ENCODE results near the gene PNPT1.
"Not testable (repeated sequence)": the region's sequence is repeated elsewhere in the genome, so short reads cannot be mapped to it uniquely, and the experiment has no call there.

PNPT1 gene

DNA sequence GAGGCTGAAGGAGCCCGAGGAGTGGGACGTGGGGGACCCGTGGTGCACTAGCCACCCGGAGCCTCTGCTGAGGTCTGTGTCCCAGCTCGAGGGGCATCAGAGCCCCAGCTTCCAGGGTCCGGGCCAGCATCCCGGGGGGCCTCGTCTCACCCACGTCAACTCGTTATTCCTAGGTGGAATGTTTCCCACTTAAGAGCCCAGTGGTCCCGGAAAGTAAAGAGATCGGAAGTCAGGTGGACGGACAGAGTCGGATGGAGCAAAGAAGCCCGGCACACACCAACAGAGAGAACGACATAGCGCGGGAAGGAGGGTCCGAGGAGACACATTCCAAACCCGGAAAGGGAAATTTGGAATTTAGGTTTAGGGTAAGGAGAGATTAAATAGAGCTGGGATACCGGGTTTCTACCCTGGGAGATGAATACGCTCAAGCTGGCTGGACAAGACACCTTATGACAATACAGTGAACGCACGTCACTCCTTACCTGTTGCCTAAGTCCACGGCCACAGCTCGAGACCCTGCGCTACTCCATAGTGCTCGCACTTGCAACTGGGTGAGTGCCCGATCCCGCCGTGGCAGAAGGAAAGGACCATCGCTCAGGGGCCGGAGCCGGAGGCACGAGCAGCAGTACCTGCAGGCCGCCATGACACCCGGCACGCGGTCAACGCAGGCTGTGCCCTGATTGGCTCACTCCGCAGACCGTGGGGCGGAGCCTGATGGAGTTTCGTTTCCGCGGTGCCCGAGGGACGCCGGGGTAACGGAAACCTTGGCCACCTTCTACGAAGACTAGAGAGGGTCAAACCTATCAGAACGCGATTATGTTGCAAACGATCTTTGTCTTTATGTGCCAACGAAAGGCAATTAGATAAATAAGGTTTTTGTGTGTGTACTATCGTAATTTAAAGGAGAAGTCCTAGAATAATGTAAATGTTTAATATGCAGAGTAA lies at the start of gene PNPT1:
Gene PNPT1 (minus strand): TSS at position 664 of the 945 bp plus-strand sequence. CDS start 21 bp downstream, at position 643.
- in situ Hi-C loops (cut with MboI; ENCODE audit: low sequenced_read_pairs), result no loop called here

DNA sequence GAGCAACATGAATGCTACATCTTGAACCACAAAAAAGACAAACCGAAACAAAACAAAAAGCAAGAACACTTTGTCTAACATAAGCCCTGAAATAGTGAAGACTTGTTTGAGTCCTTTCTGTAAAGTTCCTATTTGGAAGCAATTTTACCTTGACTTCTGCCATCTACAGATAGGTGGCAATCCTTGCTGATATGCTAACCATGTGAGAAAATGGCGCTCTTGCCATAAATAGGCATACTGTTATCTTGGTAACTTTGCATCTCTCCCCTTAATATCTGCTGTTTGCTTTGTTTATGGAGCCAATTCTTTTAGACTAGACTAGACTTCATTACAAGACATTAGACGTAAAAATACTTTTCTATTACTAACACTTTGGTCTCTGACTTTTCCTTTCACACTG lies 49.4 kb upstream of the PNPT1 start:
- in situ Hi-C loops (cut with MboI; ENCODE audit: low sequenced_read_pairs), result no loop called here

DNA sequence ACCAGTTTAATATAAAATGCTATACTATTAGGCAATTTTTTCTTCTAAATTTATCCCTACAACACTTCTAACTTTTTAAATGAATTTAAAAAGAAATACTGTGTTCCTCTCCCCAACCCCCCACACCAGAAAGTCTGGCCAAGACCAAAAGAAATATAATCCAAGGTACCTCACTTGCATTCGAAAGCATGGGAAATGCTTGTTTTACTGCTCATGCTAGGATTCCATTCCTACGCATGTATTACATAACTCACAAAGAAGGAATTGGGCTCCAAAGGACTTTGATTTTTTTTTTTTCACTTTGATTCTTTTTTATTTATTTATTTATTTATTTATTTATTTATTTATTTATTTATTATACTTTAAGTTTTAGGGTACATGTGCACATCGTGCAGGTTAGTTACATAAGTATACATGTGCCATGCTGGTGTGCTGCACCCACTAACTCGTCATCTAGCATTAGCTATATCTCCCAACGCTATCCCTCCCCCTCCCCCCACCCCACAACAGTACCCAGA lies 42.4 kb upstream of the PNPT1 start:
- in situ Hi-C loops (cut with MboI; ENCODE audit: low sequenced_read_pairs), result not testable (repeated sequence)

DNA sequence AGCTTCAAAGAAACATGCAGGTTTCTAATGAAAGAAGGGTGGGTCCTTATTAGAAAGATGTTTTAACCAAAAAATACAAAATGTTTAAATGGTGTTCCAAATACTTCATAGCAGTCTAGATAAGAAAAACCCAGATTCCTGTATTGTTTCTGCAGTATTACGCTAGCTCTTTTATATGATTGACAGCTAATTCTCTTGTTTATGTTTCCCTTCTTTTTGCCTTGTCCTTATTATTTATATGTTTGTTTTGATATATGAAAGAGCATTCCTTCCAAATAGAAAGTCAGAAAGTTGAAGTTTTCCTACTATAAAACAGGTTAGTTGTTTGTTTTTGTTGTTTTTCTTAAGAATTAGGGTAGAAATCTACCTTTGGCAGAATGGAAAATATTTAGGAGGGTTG lies 41.1 kb upstream of the PNPT1 start:
- in situ Hi-C loops (cut with MboI; ENCODE audit: low sequenced_read_pairs), result no loop called here

DNA sequence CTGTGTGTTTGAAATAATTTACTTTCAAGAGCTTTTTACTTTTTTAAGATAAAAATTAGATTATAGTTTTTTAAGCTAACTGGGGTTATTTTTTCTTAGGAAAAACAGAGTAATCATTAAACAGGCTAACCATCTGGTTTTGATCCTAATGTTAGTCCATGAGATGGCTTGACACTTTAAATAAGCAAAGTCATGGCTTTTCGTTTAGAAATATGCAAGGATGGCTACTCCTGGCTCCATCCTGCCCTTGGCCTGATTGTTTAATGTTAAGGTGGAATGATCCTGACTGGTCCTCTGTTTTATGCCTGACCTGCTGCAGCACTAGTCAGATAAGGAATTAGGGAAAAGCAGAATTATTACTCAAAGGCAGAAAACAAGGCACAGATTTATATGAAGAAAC lies 39.7 kb upstream of the PNPT1 start:
- in situ Hi-C loops (cut with MboI; ENCODE audit: low sequenced_read_pairs), result no loop called here

DNA sequence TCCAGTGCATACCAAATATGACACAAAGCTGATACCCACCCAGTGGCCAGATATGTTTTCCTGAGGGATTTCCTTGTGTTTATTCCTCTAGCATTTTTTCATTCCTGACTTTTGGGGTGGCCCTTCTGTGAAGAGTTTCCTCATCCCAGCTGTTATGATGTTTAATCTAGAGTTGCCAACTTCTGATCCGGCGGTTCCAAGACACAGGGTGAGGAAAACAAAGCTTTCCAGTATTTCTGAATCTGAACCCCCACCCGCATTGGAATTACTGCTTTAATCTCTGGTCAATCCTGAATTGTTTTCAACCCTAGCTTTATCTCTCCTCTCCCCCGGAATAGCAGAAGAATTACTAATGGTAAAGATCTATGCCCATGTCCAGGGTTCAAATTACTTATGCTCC lies 39.2 kb upstream of the PNPT1 start:
- in situ Hi-C loops (cut with MboI; ENCODE audit: low sequenced_read_pairs), result no loop called here

DNA sequence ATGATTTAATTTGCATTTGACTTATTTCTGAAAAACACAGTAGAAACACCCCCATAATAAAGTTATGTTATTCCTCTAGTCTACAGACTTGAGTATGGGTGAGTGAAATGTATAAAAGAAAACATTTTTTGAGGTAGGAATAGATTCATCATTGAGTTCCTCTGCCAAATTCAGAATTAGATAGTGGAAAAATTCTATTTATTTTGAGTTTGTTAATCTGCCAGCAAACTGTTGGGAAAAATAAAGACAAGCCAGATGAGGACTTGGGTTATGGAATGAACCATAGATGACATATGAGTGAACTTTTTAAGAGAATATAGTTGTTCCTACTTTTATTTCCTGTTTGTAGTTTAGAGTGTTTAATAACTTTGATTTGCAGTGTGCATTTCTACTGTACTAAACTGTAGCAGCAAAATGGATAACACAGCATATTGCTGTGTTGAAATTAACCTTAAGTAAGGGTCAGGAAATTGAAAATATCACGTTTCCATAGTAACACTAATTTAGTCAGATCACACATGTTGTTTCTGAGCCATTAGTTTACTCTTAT lies 35.6 kb upstream of the PNPT1 start:
- in situ Hi-C loops (cut with MboI; ENCODE audit: low sequenced_read_pairs), result no loop called here

DNA sequence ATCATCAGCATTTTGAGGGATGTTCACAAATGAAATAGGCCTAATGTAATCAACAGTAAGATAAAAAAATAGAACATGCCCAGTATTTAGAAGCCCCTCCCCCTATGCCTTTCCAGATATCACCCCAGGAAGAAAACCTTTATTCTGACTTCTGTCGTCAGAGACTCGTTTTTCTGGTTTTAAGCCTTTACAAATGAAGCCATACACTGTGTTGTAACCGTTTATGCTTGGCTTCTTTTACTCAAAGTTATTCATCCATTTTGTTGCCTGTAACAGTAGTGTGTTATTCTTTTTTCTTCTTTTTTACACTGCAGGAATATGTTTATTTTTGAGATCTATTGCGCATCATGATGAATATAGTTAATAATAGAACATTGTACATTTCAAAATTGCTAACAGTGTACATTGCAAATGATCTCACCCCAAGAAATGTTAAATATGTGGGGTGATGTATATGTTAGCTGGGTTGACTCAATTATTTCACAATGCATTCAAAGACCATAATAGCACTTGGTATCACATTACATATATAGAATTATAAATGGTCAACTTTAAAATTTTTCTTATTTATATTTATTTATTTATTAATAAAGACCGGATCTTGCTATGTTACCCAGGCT lies 28.1 kb upstream of the PNPT1 start:
- in situ Hi-C loops (cut with MboI; ENCODE audit: low sequenced_read_pairs), result no loop called here

DNA sequence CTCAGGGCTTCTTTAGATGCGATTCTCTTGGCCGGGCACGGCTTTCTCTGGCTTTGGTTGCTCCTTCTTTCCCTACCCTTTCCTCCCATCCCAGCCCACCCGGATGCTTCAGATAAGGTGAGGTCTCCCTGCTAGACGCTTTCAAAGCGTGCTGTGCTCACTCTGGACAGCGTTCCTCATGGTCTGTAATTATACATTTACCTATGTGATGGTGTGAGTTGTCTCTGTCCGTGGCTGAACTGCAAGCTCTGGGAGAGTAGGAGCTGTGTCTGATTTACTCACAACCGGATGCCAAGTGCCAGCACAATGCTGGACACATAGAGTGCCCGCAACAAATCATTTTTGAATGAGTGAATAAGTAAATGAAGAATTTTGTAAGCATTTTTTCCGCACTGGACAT lies 26.8 kb upstream of the PNPT1 start:
- in situ Hi-C loops (cut with MboI; ENCODE audit: low sequenced_read_pairs), result no loop called here

DNA sequence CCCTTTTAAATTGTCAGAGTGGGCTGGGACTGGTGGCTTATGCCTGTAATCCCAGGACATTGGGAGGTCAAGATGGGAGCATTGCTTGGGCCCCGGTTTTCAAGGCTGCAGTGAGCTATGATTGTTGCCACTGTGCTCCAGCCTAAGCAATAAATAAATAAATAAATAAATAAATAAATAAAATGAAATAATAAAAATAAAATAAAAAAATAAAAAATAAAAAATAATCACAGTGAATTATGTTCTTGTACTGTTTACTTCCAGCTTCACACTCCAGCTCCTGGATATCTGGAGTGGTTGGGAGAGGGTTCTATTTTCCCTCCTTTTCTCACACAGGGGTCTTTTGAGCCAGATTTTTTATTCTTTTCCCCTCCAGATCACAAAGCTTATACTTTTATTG lies 26.2 kb upstream of the PNPT1 start:
- in situ Hi-C loops (cut with MboI; ENCODE audit: low sequenced_read_pairs), result no loop called here

DNA sequence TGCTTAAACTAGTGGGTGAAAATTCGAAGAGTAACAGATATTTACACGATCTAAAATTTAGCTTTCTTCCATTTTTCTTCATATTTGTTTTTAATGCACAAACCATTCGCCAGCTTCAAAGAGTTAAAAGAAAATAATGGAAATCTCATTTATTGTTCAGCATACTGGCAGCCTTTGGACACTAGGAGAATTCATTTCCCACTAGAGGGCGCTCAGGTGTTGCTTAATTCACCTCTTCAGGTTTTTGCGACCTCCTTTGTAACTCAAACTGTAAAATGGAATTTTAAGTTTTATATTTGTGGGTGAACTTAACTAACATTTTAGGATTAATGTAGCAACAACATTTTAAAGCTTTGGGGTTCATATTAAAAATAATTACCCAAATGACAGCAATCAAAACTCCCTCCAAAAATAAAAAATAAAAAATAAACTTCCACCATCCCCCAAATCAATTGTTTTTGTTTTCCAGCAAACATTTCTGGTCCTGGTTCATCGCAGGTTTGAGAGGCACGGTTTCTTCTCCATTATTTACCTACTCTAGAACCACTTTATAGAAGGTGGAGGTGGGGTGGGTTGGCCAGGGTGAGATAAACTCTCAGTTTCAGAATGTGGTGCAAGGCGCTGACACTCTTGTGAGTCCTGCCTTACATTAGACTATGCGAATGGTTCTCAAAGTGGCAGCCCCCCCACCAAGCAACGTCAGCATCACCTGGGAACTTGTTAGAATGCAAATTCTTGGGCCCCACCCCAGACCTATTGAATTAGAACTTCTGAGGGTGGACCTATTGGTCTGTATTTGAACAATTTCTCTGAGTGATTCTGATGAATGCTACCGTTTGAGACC lies 24.7 kb upstream of the PNPT1 start:
- in situ Hi-C loops (cut with MboI; ENCODE audit: low sequenced_read_pairs), result no loop called here

DNA sequence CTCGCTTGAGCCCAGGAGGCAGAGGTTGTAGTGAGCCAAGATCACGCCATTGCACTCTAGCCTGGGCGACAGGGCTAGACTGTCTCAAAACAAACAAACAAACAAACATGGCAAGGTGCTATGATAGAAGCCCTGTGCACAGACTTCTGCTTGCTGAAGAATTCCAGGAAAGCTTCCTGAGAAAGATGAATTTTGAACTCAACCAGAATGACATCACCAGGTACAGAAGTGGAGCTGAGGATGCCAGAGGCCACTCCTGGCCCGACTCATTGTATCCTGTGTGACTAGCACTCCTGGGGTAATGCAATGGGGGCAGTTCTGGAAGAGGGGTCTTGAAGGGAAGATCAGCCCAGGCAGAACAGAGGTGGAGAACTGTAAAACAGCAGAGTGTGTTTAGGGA lies 22.0 kb upstream of the PNPT1 start:
- in situ Hi-C loops (cut with MboI; ENCODE audit: low sequenced_read_pairs), result no loop called here

DNA sequence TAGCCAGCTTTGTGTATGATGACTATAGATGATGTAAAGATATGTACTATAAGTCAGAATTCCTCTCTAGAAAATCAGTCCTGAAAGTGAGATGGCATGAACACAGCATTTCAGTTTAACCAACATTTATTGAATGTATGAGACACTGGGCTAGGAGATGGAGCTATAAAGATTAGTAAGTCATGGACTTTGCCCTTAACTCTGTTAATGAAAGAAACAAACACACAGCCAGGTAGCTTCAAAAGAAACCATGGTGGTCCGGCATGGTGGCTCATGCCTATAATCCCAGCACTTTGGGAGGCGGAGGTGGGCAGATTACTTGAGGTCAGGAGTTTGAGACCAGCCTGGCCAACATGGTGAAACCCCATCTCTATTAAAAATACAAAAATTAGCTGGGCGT lies 21.5 kb upstream of the PNPT1 start:
- in situ Hi-C loops (cut with MboI; ENCODE audit: low sequenced_read_pairs), result not testable (repeated sequence)

DNA sequence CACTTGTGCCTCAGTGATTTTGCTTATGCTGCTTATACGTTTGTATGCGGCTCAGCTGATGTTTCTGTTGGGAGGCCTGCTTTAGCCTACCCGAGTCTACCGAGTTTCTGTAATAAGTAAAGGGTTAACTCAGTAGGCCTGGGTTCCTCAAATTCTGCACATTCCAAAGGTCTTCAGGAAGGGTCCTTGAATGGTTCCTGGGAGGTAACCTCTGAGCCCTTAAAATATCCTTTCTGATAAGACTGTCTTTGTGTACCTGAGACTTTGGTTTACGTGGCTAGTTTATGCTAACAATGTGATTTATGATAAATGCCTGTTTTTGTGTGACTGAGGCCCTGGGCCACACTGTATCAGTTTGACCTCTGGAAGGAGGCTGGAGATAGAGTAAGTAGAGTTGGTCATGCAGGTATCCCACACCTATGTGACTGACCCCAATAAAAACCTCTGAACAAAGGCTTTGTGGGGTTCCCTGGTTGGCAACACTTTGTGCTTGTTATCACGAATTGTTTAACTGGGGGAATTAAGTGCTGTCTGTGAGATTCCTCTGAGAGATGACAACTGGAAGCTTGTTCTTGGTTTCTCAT lies 18.9 kb upstream of the PNPT1 start:
- in situ Hi-C loops (cut with MboI; ENCODE audit: low sequenced_read_pairs), result no loop called here

DNA sequence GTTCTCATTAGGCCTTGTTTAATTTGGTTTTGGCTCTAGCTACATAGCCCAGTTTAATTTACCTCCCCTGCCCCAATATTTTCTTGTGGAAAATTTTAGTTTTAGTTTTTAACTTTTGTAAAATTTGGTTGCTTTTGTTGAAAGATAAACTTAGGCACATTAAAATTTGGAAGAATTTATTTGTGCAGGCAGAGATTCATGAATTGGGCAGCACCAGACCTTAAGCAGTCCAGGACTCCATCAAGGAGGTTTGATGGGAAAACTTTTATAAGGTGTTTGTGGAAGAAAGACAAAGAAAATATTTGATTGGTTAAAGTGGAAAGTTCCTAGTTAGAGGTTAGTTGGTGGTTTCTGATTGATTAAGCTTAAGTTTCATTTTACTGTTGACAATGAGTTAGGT lies 16.4 kb upstream of the PNPT1 start:
- in situ Hi-C loops (cut with MboI; ENCODE audit: low sequenced_read_pairs), result no loop called here

DNA sequence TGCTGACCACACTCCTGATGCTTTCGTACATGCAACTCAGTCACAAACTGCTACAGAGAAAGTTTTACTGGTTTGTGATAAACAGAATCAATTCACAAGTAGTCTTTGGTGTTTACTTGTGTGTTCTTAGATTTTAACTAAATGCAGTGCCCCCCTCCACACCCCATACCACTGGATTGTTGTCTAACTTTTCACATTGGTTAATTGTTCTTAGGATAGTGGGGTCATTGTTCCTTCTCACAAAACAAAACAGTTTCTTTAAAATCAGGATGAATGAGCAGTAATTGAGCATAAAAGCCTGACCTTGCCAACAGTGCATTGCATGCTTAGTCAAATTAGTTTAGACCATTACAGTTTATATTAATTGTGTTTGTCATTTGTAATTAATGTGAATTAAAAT lies 14.1 kb upstream of the PNPT1 start:
- in situ Hi-C loops (cut with MboI; ENCODE audit: low sequenced_read_pairs), result no loop called here

DNA sequence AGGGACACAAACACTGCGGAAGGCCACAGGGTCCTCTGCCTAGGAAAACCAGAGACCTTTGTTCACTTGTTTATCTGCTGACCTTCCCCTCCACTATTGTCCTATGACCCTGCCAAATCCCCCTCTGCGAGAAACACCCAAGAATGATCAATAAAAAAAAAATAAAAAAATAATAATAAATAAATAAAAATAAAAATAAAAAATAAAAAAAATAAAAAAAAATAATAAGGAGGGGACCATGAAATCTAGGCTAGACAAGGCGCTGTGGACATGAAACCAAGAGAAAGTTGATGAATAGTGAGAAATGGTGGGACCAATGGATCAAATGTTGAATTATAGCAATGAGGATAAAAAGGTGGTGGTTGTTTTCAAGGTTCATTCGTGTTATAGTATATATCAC lies 12.6 kb upstream of the PNPT1 start:
- in situ Hi-C loops (cut with MboI; ENCODE audit: low sequenced_read_pairs), result not testable (repeated sequence)

DNA sequence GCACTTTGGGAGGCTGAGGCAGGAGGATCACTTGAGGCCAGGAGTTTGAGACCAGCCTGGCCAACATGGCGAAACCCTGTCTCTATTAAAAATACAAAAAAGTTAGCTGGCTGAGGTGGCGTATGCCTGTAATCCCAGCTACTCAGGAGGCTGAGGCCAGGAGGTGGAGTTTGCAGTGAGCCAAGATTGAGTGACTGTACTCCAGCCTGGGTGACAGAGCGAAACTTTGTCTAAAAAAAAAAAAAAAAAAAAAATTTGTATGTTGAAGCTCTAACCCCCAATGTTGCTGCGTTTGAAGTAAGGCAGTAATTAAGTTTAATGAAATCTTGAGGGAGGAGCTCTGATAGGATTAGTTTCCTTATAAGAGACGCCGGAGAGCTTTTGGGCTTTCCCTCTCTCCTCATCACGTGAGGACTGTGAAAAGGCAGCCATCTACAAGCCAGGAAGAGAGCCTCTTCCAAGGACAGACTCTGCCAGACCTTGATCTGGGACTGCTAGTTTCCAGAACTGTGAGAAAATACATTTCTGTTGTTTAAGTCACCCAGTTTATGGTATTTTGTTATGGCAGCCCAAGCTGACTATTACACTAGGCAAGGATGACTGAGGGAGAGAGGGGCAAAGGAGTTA lies 11.5 kb upstream of the PNPT1 start:
- in situ Hi-C loops (cut with MboI; ENCODE audit: low sequenced_read_pairs), result no loop called here

DNA sequence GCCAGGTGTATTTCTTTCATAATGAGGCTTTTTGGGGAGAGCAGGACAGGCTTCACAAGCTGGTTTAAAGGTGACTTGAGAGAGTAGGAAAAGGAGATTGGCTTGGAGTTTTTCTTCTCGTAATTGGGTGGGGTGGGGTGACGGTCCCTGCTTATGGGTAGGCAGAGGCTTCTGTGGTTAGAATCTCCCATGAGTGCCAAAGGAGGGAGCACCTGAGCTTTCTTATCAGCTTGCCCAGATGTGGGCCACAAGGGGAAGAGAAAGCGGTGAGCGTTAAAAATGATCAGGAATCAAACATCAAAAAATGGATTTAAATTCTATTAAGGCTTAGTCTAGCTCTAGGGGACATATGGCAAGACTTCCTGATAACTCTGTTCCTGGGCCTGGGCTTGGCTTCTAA lies 9.7 kb upstream of the PNPT1 start:
- in situ Hi-C loops (cut with MboI; ENCODE audit: low sequenced_read_pairs), result no loop called here

DNA sequence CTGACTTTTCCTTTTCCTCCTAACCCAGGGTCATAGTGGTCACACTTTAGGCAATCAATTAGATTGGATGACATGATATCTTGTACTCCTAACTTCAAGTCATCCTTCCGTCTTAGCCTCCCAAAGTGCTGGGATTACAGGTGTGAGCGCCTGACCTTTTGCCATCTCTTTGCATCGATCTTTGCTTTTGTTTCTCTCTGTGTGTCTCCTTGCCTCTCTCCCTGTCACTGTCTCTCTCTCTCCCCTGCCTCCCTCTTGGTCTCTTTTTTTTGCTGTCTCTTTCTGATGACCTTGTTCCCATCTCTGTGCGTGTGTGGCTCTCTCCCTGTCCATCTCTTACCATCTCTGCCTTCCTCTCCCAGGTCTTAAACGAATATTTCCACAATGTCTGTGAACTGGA lies 904 bp downstream of the PNPT1 start:
- in situ Hi-C loops (cut with MboI; ENCODE audit: low sequenced_read_pairs), result not testable (repeated sequence)
